ENCODE measurements around the gene MICOS13.

Gene MICOS13

GRCh38 chr19:5711025-5711424, 30.7 kb upstream of the MICOS13 start:
- H3K27me3 ChIP-seq (ENCODE audit: low read depth, low read length): no peaks in the 10 kb centered on the region
- H3K36me3 ChIP-seq (replicated peaks; ENCODE audit: low read depth, low read length): peaks cover 66% of the 10 kb centered on the region
- no peaks in the 10 kb centered on the region for H3K9me3 ChIP-seq (ENCODE audit: insufficient read depth, low read length)
- H3K9ac ChIP-seq (ENCODE audit: low read length): no peak overlapping the region
- H3K4me1 ChIP-seq (ENCODE audit: low read length): no peaks in the 10 kb centered on the region
- peaks cover 66% of the 10 kb centered on the region for H3K79me2 ChIP-seq (ENCODE audit: low read length)
- no peak overlapping the region for H3K27ac ChIP-seq (ENCODE audit: low read length)
- H3K4me2 ChIP-seq (ENCODE audit: low read length): no peak overlapping the region
- no peak overlapping the region for H3K4me3 ChIP-seq (ENCODE audit: low read length)
- no peak overlapping the region for H2AFZ ChIP-seq (ENCODE audit: low read depth, low read length)
- H4K20me1 ChIP-seq (ENCODE audit: insufficient read depth, low read length): peaks cover 31% of the 10 kb centered on the region
- TF ChIP-seq CTCF (IDR thresholded peaks at IDR 0.05; ENCODE audit: low read depth, low read length): no peak

- H3K4me1 ChIP-seq (ENCODE audit: low read length): no peaks in the 10 kb centered on the region
- H3K4me3 ChIP-seq (ENCODE audit: low read length): no peak overlapping the region
- H3K4me2 ChIP-seq (ENCODE audit: low read length): no peak overlapping the region
- peaks cover 60% of the 10 kb centered on the region for H3K79me2 ChIP-seq (ENCODE audit: low read length)
- H3K36me3 ChIP-seq (replicated peaks; ENCODE audit: low read depth, low read length): peaks cover 73% of the 10 kb centered on the region
- H3K9me3 ChIP-seq (ENCODE audit: insufficient read depth, low read length): no peaks in the 10 kb centered on the region
- no peak overlapping the region for H3K9ac ChIP-seq (ENCODE audit: low read length)
- H4K20me1 ChIP-seq (ENCODE audit: insufficient read depth, low read length): peaks cover 17% of the 10 kb centered on the region
- no peak overlapping the region for H2AFZ ChIP-seq (ENCODE audit: low read depth, low read length)
- no peak overlapping the region for H3K27ac ChIP-seq (ENCODE audit: low read length)
- no peak for TF ChIP-seq CTCF (IDR thresholded peaks at IDR 0.05; ENCODE audit: low read depth, low read length)
- TF ChIP-seq EZH2phosphoT487 (IDR thresholded peaks at IDR 0.05; ENCODE audit: low read depth): no peak
- H3K27me3 ChIP-seq (ENCODE audit: low read depth, low read length): no peaks in the 10 kb centered on the region
Measured at GRCh38 chr19:5707576-5708575, 27.6 kb upstream of the MICOS13 start.

- Histone ChIP-seq H3K36me3 (replicated peaks; ENCODE audit: low read depth, low read length) (peaks cover 67% of the 10 kb centered on the region), H2AFZ (ENCODE audit: low read depth, low read length) (no peak overlapping the region), H3K4me3 (ENCODE audit: low read length) (no peak overlapping the region), H3K27ac (ENCODE audit: low read length) (no peak overlapping the region), H3K79me2 (ENCODE audit: low read length) (peaks cover 54% of the 10 kb centered on the region), H3K9me3 (ENCODE audit: insufficient read depth, low read length) (no peaks in the 10 kb centered on the region), H3K4me1 (ENCODE audit: low read length) (no peaks in the 10 kb centered on the region), H3K27me3 (ENCODE audit: low read depth, low read length) (no peaks in the 10 kb centered on the region), H3K4me2 (ENCODE audit: low read length) (no peak overlapping the region), H3K9ac (ENCODE audit: low read length) (no peak overlapping the region), H4K20me1 (ENCODE audit: insufficient read depth, low read length) (peaks cover 14% of the 10 kb centered on the region; the same call in 1 of the 2 replicates)
- TF ChIP-seq CTCF (IDR thresholded peaks at IDR 0.05; ENCODE audit: low read depth, low read length) (no peak), EZH2phosphoT487 (IDR thresholded peaks at IDR 0.05; ENCODE audit: low read depth) (no peak)
Measured at GRCh38 chr19:5706876-5707573, 26.7 kb upstream of the MICOS13 start.

GRCh38 chr19:5705552-5705951, 25.2 kb upstream of the MICOS13 start:
- H2AFZ ChIP-seq (ENCODE audit: low read depth, low read length): no peak overlapping the region
- H3K4me1 ChIP-seq (ENCODE audit: low read length): no peaks in the 10 kb centered on the region
- H3K79me2 ChIP-seq (ENCODE audit: low read length): peaks cover 43% of the 10 kb centered on the region
- peaks cover 16% of the 10 kb centered on the region for H4K20me1 ChIP-seq (ENCODE audit: insufficient read depth, low read length)
- no peaks in the 10 kb centered on the region for H3K9me3 ChIP-seq (ENCODE audit: insufficient read depth, low read length)
- H3K27ac ChIP-seq (ENCODE audit: low read length): no peak overlapping the region
- TF ChIP-seq CTCF (IDR thresholded peaks at IDR 0.05; ENCODE audit: low read depth, low read length): no peak
- TF ChIP-seq EZH2phosphoT487 (IDR thresholded peaks at IDR 0.05; ENCODE audit: low read depth): no peak
- no peak overlapping the region for H3K9ac ChIP-seq (ENCODE audit: low read length)
- H3K4me3 ChIP-seq (ENCODE audit: low read length): no peak overlapping the region
- H3K36me3 ChIP-seq (replicated peaks; ENCODE audit: low read depth, low read length): peaks cover 62% of the 10 kb centered on the region
- no peaks in the 10 kb centered on the region for H3K27me3 ChIP-seq (ENCODE audit: low read depth, low read length)
- H3K4me2 ChIP-seq (ENCODE audit: low read length): no peak overlapping the region
